SK-N-SH (cell line): Measurements from ENCODE around the gene PRMT3. TPM values are rescaled to one million over a fixed set of nuclear protein-coding genes. Genes with fewer than 3 reads are reported as not detected.

ENCODE experiments used
- CTCF ChIA-PET: fragments of 300-600, 350-600 bp; formaldehyde crosslinking; extraction: SDS; loops from one replicate; lab custom pipeline; 2021; lab: Yijun Ruan, JAX
- POLR2A ChIA-PET: fragments of 350-600 bp; sonication (Branson Sonifier 250); formaldehyde crosslinking; extraction: SDS; loops from one replicate; lab custom pipeline; 2020; ENCODE audit warnings: antibody characterized with exemption, inconsistent platforms; lab: Yijun Ruan, JAX
- DNase-seq: peaks from one replicate; pipeline ENCODE4 v3.0.0; 2012
- H2AFZ ChIP-seq: fragments of 200-600 bp; sonication (generic); 2 replicates; pipeline ENCODE4 v1.8.1; 2016; ENCODE audit warnings: antibody characterized with exemption, mild to moderate bottlenecking, low read depth
- H3F3A ChIP-seq: fragments of 200-600 bp; sonication (generic); replicated peaks from 2 replicates; pipeline ENCODE3; 2016; ENCODE audit warnings: antibody characterized with exemption, mild to moderate bottlenecking; ENCODE audit not compliant: insufficient read depth
- H3K27ac ChIP-seq, 2 experiments: fragments of 200-500 bp in 1 of 2; fragments of 200-600 bp in 1 of 2; sonication (Bioruptor generic) in 1 of 2; sonication (generic), shearing (Covaris generic) in 1 of 2; 2 replicates each; pipeline versions ENCODE4 v1.5.1 to v1.6.1; 2014 to 2016; ENCODE audit warnings: low read depth in 2 of 2, inconsistent platforms in 1 of 2, low read length in 1 of 2, mild to moderate bottlenecking in 1 of 2, mixed read lengths in 1 of 2
- H3K27me3 ChIP-seq: fragments of 200-600 bp; sonication (generic), shearing (Covaris generic); 2 replicates; pipeline ENCODE4 v1.6.1; 2016; ENCODE audit warnings: mixed run types; ENCODE audit not compliant: insufficient read depth
- H3K36me3 ChIP-seq, 2 experiments: fragments of 200-500 bp in 1 of 2; fragments of 200-600 bp in 1 of 2; sonication (Bioruptor generic) in 1 of 2; sonication (generic) in 1 of 2; replicated peaks in 1 of 2; 2 replicates each; pipeline versions ENCODE3 to v1.5.1; 2014 to 2016; ENCODE audit warnings: low read length in 1 of 2, mild to moderate bottlenecking in 1 of 2; ENCODE audit not compliant: insufficient read depth in 2 of 2, control insufficient read depth in 1 of 2
- H3K4me1 ChIP-seq, 2 experiments: fragments of 200-500 bp in 1 of 2; fragments of 200-600 bp in 1 of 2; sonication (Bioruptor generic) in 1 of 2; sonication (generic), shearing (Covaris generic) in 1 of 2; 2 replicates each; pipeline versions ENCODE4 v1.5.1 to v1.6.1; 2014 to 2016; ENCODE audit warnings: low read depth in 1 of 2, low read length in 1 of 2, mixed run types in 1 of 2; ENCODE audit not compliant: insufficient read depth in 2 of 2, control insufficient read depth in 1 of 2
- H3K4me2 ChIP-seq: fragments of 200-600 bp; sonication (generic), shearing (Covaris generic); 2 replicates; pipeline ENCODE4 v1.6.1; 2017; ENCODE audit warnings: mixed run types
- H3K4me3 ChIP-seq, 2 experiments: fragments of 200-500 bp in 1 of 2; fragments of 200-600 bp in 1 of 2; sonication (Bioruptor generic) in 1 of 2; sonication (generic), shearing (Covaris generic) in 1 of 2; 2 replicates each; pipeline versions ENCODE4 v1.5.1 to v1.8.1; 2014 to 2016; ENCODE audit warnings: low read depth in 2 of 2, inconsistent platforms in 1 of 2, low read length in 1 of 2, mild to moderate bottlenecking in 1 of 2, mixed read lengths in 1 of 2, moderate library complexity in 1 of 2
- H3K79me2 ChIP-seq: fragments of 200-600 bp; sonication (generic); 2 replicates; pipeline ENCODE4 v1.8.1; 2017; ENCODE audit warnings: mild to moderate bottlenecking; ENCODE audit not compliant: insufficient read depth
- H3K9ac ChIP-seq: fragments of 200-600 bp; sonication (generic); 2 replicates; pipeline ENCODE4 v1.6.1; 2017; ENCODE audit warnings: mixed run types
- H3K9me2 ChIP-seq: fragments of 200-600 bp; sonication (generic); 2 replicates; pipeline ENCODE4 v1.6.1; 2017; ENCODE audit warnings: mixed run types
- H3K9me3 ChIP-seq: fragments of 200-600 bp; sonication (generic); 2 replicates; pipeline ENCODE4 v1.6.1; 2017; ENCODE audit warnings: mixed run types, mild to moderate bottlenecking, moderate library complexity
- H4K20me1 ChIP-seq: fragments of 200-600 bp; sonication (generic); 2 replicates; pipeline ENCODE4 v1.6.1; 2017; ENCODE audit warnings: mild to moderate bottlenecking, mixed run types; ENCODE audit not compliant: insufficient read depth
- CHD2 ChIP-seq: fragments of 150-350 bp; IDR thresholded peaks from 2 replicates; pipeline ENCODE4 v1.6.1; 2018; ENCODE audit warnings: low read length; ENCODE audit not compliant: partially characterized antibody
- ELF1 ChIP-seq: IDR thresholded peaks from 2 replicates; pipeline ENCODE4 v1.4.0; 2012
- EZH2phosphoT487 ChIP-seq: fragments of 200-600 bp; sonication (generic); IDR thresholded peaks from 2 replicates; pipeline ENCODE4 v1.6.1; 2017; ENCODE audit warnings: low read depth, mixed run types, mild to moderate bottlenecking, antibody characterized with exemption, moderate library complexity, borderline replicate concordance
- GABPA ChIP-seq: IDR thresholded peaks from 2 replicates; pipeline ENCODE4 v1.4.0; 2012; ENCODE audit warnings: low read depth, mild to moderate bottlenecking
- GATA2 ChIP-seq: sonication (generic); formaldehyde crosslinking; IDR thresholded peaks from 2 replicates; pipeline ENCODE4 v1.5.0; 2020; ENCODE audit warnings: mild to moderate bottlenecking, missing genetic modification reagents
- JUND ChIP-seq: IDR thresholded peaks from 2 replicates; pipeline ENCODE4 v1.4.0; 2012
- MXI1 ChIP-seq: IDR thresholded peaks from 2 replicates; pipeline ENCODE4 v1.6.1; 2012; ENCODE audit warnings: mild to moderate bottlenecking, low read depth, low read length, improper control_type of control experiment
- NFIC ChIP-seq: IDR thresholded peaks from 2 replicates; pipeline ENCODE4 v1.4.0; 2012; ENCODE audit warnings: borderline replicate concordance
- PBX3 ChIP-seq: IDR thresholded peaks from 2 replicates; pipeline ENCODE4; 2012
- POLR2AphosphoS5 ChIP-seq: IDR thresholded peaks from 2 replicates; pipeline ENCODE4 v1.6.1; 2012; ENCODE audit warnings: low read depth, low read length
- RAD21 ChIP-seq: IDR thresholded peaks from 2 replicates; pipeline ENCODE4 v1.6.1; 2012; ENCODE audit warnings: mild to moderate bottlenecking, low read length
- RFX5 ChIP-seq: IDR thresholded peaks from 2 replicates; pipeline ENCODE4 v1.6.1; 2012; ENCODE audit warnings: mild to moderate bottlenecking, improper control_type of control experiment, low read length
- TAF1 ChIP-seq: IDR thresholded peaks from 2 replicates; pipeline ENCODE4 v1.6.1; 2012; ENCODE audit warnings: low read depth, mild to moderate bottlenecking, low read length, moderate library complexity, borderline replicate concordance
- TCF12 ChIP-seq: IDR thresholded peaks from 2 replicates; pipeline ENCODE4 v1.4.0; 2012
- TEAD4 ChIP-seq: IDR thresholded peaks from 2 replicates; pipeline ENCODE4 v1.4.0; 2012; ENCODE audit warnings: mild to moderate bottlenecking, borderline replicate concordance; ENCODE audit not compliant: insufficient read depth
- USF2 ChIP-seq: fragments of 150-350 bp; IDR thresholded peaks from 2 replicates; pipeline ENCODE4 v1.6.1; 2017; ENCODE audit warnings: antibody characterized with exemption, low read length, low read depth, borderline replicate concordance
- WGBS: methylation state at CpG from one replicate; pipeline ENCODE4 v1.1.6; 2017; ENCODE audit warnings: low lambda C conversion rate; 5-methylcytosine and 5-hydroxymethylcytosine counted together
- polyA plus RNA-seq, 3 experiments: library from polyadenylated mRNA; depleted of rRNA; stranded (reverse); fragments of >200 nt; gene quantifications; 2 replicates each; pipeline ENCODE4 v1.2.3, GENCODE V29; 2012

PRMT3 gene
- polyA plus RNA-seq, 1 of the 3 experiments (the other 2 are of a cell fraction): 10.8 TPM

GRCh38 chr11:20547411-20547810 is 159.9 kb downstream of the PRMT3 start:
- CTCF ChIA-PET: no interaction called here
- Histone ChIP-seq H3K4me1 (peaks cover 0 to 10% of the 10 kb centered on the region in 2 experiments; a peak in 1 of 4 replicates), H4K20me1 (no peaks in the 10 kb centered on the region), H3K4me3 (no peak overlapping the region), H3K4me2 (no peak overlapping the region), H3K9me3 (no peaks in the 10 kb centered on the region), H3K27ac (no peak overlapping the region), H3K9me2 (no peaks in the 10 kb centered on the region), H3F3A (no peaks in the 10 kb centered on the region), H2AFZ (no peak overlapping the region), H3K36me3 (no peaks in the 10 kb centered on the region), H3K27me3 (no peaks in the 10 kb centered on the region)
- DNase-seq: no peak
- TF ChIP-seq CHD2: no peak
- TF ChIP-seq MXI1: no peak
- TF ChIP-seq USF2: no peak
- TF ChIP-seq JUND: no peak
- TF ChIP-seq, all 33 proteins: peak for 0
- no peak overlapping the region for H3K9ac ChIP-seq
- H3K79me2 ChIP-seq: no peaks in the 10 kb centered on the region
- 84% methylated on average over 2 of the region's 2 CpGs for whole genome bisulfite sequencing
- POLR2A ChIA-PET: no interaction called here

GRCh38 chr11:20551096-20551495 is 163.6 kb downstream of the PRMT3 start:
- Histone ChIP-seq H2AFZ (no peak overlapping the region), H3K9me3 (no peaks in the 10 kb centered on the region), H3K27me3 (no peaks in the 10 kb centered on the region), H4K20me1 (no peaks in the 10 kb centered on the region), H3K9me2 (no peaks in the 10 kb centered on the region), H3F3A (no peaks in the 10 kb centered on the region), H3K4me1 (no peaks in the 10 kb centered on the region), H3K79me2 (no peaks in the 10 kb centered on the region), H3K9ac (no peak overlapping the region), H3K4me3 (no peak overlapping the region), H3K4me2 (no peak overlapping the region), H3K27ac (no peak overlapping the region), H3K36me3 (no peaks in the 10 kb centered on the region)
- WGBS: 28% methylated on average over 2 of the region's 2 CpGs
- TF ChIP-seq JUND (no peak), EZH2phosphoT487 (no peak), ELF1 (no peak), RAD21 (no peak), TAF1 (no peak), TCF12 (no peak), RFX5 (no peak), GATA2 (CRISPR knock-in tag) (no peak), POLR2AphosphoS5 (no peak), TEAD4 (no peak), PBX3 (no peak), NFIC (no peak), GABPA (no peak)
- CTCF ChIA-PET: interaction anchor here (1.7 kb wide), 1 partner anchor 58 kb away, joined by 7 read pairs; no protein-coding TSS in a partner anchor
- POLR2A ChIA-PET: no interaction called here
- no peak for DNase-seq
